Measurements from ENCODE around the gene CADM2.

Gene CADM2

GRCh38 chr3:85376131-85376530 is 417.3 kb downstream of the CADM2 start:
- Histone ChIP-seq H3K9me3 (no peaks in the 10 kb centered on the region), H3K27ac (no peak overlapping the region), H3K4me3 (ENCODE audit: low read depth in 1 of 2, low read length in 1 of 2) (no peak overlapping the region), H3K36me3 (no peaks in the 10 kb centered on the region), H3K27me3 (no peaks in the 10 kb centered on the region), H3K4me1 (ENCODE audit: control insufficient read depth in 1 of 2, insufficient read depth in 1 of 2, low read depth in 1 of 2, low read length in 1 of 2) (no peaks in the 10 kb centered on the region)
- TF ChIP-seq, protein P1, sequence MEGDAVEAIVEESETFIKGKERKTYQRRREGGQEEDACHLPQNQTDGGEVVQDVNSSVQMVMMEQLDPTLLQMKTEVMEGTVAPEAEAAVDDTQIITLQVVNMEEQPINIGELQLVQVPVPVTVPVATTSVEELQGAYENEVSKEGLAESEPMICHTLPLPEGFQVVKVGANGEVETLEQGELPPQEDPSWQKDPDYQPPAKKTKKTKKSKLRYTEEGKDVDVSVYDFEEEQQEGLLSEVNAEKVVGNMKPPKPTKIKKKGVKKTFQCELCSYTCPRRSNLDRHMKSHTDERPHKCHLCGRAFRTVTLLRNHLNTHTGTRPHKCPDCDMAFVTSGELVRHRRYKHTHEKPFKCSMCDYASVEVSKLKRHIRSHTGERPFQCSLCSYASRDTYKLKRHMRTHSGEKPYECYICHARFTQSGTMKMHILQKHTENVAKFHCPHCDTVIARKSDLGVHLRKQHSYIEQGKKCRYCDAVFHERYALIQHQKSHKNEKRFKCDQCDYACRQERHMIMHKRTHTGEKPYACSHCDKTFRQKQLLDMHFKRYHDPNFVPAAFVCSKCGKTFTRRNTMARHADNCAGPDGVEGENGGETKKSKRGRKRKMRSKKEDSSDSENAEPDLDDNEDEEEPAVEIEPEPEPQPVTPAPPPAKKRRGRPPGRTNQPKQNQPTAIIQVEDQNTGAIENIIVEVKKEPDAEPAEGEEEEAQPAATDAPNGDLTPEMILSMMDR (IDR thresholded peaks at IDR 0.05) = no peak

- TF ChIP-seq, protein P1 (IDR thresholded peaks at IDR 0.05) = no peak
- no peak overlapping the region for H3K27ac ChIP-seq
Observed at GRCh38 chr3:85377115-85377514, 418.3 kb downstream of the CADM2 start.

DNA sequence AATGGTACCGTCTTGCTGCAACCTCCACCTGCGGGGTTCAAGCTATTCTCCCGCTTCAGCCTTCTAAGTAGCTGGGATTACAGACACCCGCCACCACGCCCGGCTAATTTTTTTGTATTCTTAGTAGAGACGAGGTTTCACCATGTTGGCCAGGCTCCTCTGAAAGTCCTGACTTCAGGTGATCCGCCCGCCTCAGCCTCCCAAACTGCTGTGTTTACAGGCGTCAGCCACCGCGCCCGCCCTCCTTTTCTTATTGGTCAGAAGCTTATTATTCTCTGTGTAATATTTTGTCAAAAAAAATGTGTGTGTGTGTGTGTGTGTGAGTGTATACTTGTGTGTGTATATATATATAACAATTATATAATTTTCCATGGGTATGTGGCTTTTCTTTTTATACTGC is 425.6 kb downstream of the CADM2 start:
- H3K36me3 ChIP-seq = no peaks in the 10 kb centered on the region
- H3K27me3 ChIP-seq = no peaks in the 10 kb centered on the region
- H3K4me1 ChIP-seq (ENCODE audit: control insufficient read depth in 1 of 2, insufficient read depth in 1 of 2, low read depth in 1 of 2, low read length in 1 of 2) = no peaks in the 10 kb centered on the region
- H3K27ac ChIP-seq = no peak overlapping the region
- no peaks in the 10 kb centered on the region for H3K9me3 ChIP-seq
- no peak overlapping the region for H3K4me3 ChIP-seq (ENCODE audit: low read depth in 1 of 2, low read length in 1 of 2)
- TF ChIP-seq, protein P1 (IDR thresholded peaks at IDR 0.05) = no peak

More at GRCh38 chr3:85377115-85377514, 418.3 kb downstream of the CADM2 start:
- Histone ChIP-seq H3K4me1 (ENCODE audit: control insufficient read depth in 1 of 2, insufficient read depth in 1 of 2, low read depth in 1 of 2, low read length in 1 of 2) (no peaks in the 10 kb centered on the region), H3K4me3 (ENCODE audit: low read depth in 1 of 2, low read length in 1 of 2) (no peak overlapping the region), H3K27me3 (no peaks in the 10 kb centered on the region), H3K36me3 (no peaks in the 10 kb centered on the region), H3K9me3 (no peaks in the 10 kb centered on the region)

DNA sequence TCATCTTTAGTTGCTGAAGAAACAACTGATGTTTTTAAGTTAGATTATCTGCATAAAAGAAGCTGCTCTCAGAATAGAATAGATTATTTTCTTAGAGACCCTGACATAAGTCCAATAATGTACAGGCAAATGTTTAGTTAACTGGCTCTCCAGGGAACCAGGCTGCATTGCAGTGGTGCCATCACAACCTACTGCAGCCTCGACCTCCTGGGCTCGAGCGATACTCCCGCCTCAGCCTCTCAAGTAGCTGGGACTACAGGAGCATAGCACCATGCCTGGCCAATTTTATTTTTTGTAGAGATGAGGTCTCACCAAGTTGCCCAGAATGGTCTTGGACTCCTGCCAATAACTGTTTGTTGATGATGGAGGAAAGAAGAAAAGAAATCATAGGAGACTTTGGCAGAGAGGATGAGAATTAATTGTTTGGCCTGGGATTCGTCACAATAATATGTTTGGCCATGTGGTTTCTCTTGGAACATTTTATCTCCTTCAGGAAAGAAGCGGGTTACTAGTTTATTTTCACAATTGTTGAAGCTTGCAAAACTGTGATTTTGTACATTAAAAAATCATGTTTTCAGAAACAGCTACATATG is 429.2 kb downstream of the CADM2 start:
- no peaks in the 10 kb centered on the region for H3K36me3 ChIP-seq
- no peaks in the 10 kb centered on the region for H3K4me1 ChIP-seq (ENCODE audit: control insufficient read depth in 1 of 2, insufficient read depth in 1 of 2, low read depth in 1 of 2, low read length in 1 of 2)
- H3K27ac ChIP-seq = no peak overlapping the region
- TF ChIP-seq, protein P1 (IDR thresholded peaks at IDR 0.05) = no peak
- no peaks in the 10 kb centered on the region for H3K9me3 ChIP-seq
- H3K4me3 ChIP-seq (ENCODE audit: low read depth in 1 of 2, low read length in 1 of 2) = no peak overlapping the region
- no peaks in the 10 kb centered on the region for H3K27me3 ChIP-seq

- no peaks in the 10 kb centered on the region for H3K4me1 ChIP-seq (ENCODE audit: control insufficient read depth in 1 of 2, insufficient read depth in 1 of 2, low read depth in 1 of 2, low read length in 1 of 2)
- no peaks in the 10 kb centered on the region for H3K27me3 ChIP-seq
- H3K9me3 ChIP-seq = no peaks in the 10 kb centered on the region
- H3K4me3 ChIP-seq (ENCODE audit: low read depth in 1 of 2, low read length in 1 of 2) = no peak overlapping the region
- TF ChIP-seq, protein P1 (IDR thresholded peaks at IDR 0.05) = no peak
- H3K36me3 ChIP-seq = no peaks in the 10 kb centered on the region
- no peak overlapping the region for H3K27ac ChIP-seq
Observed at GRCh38 chr3:85394424-85394823, 435.6 kb downstream of the CADM2 start.

Data from neutrophil (primary cell).